AG04450 (cell line): ENCODE results near the gene YRDC. TPM values are rescaled to one million over a fixed set of nuclear protein-coding genes. Genes with fewer than 3 reads are reported as not detected.
A peak's percentile ranks its signal among the peaks of the same experiment; 100 is the strongest.

Experiments
- CTCF ChIA-PET: fragments of 300-600, 350-600 bp; formaldehyde crosslinking; extraction: SDS; loops from one replicate; lab custom pipeline; 2022; ENCODE audit warnings: antibody characterized with exemption, inconsistent platforms; lab: Charles Lee
- POLR2A ChIA-PET: fragments of 350-600 bp; formaldehyde crosslinking; extraction: SDS; loops from one replicate; lab custom pipeline; 2021; ENCODE audit warnings: antibody characterized with exemption, inconsistent platforms; lab: Yijun Ruan, JAX
- DNase-seq: peaks from one replicate; pipeline ENCODE4 v3.0.0-alpha.2; 2011; ENCODE audit warnings: low read depth, low spot score
- H3K27ac ChIP-seq: one replicate; pipeline ENCODE4 v1.5.1; 2012; ENCODE audit warnings: low read depth, low read length, control low read depth
- H3K27me3 ChIP-seq: one replicate; pipeline ENCODE4 v1.6.0; 2012; ENCODE audit warnings: low read length; ENCODE audit not compliant: control insufficient read depth, insufficient read depth
- H3K4me3 ChIP-seq: 2 replicates; pipeline ENCODE4 v1.5.1; 2011; ENCODE audit warnings: mild to moderate bottlenecking, low read depth, low read length, control low read depth
- H3K9me3 ChIP-seq: 2 replicates; pipeline ENCODE4 v1.5.1; 2012; ENCODE audit warnings: low read length; ENCODE audit not compliant: control insufficient read depth, insufficient read depth
- CTCF ChIP-seq: IDR thresholded peaks from 2 replicates; pipeline ENCODE4 v1.5.1; 2011; ENCODE audit warnings: low read depth, low read length, control low read depth, inconsistent platforms
- polyA plus RNA-seq: library from polyadenylated mRNA; depleted of rRNA; stranded (reverse); fragments of >200 nt; gene quantifications from 2 replicates; pipeline ENCODE4 v1.2.3, GENCODE V29; 2011

The YRDC gene
- polyA plus RNA-seq, 1 experiment, result 15.2 TPM

GRCh38 chr1:37795340-37796125, 12.5 kb downstream of the YRDC start:
- DNase-seq, result no peak
- H3K4me3 ChIP-seq, result no peak overlapping the region
- H3K27me3 ChIP-seq, result peaks cover 20% of the 10 kb centered on the region
- H3K27ac ChIP-seq, result no peak overlapping the region
- POLR2A ChIA-PET, result no interaction called here
- H3K9me3 ChIP-seq, result no peaks in the 10 kb centered on the region; the same call in 1 of the 2 replicates
- CTCF ChIA-PET, result interaction anchor here (0.8 kb wide), 1 partner anchor 114 kb away, joined by 3 read pairs; no protein-coding TSS in a partner anchor
- TF ChIP-seq CTCF, result no peak

GRCh38 chr1:37794372-37795339, 13.4 kb downstream of the YRDC start:
- Histone ChIP-seq H3K27me3 (peaks cover 20% of the 10 kb centered on the region), H3K9me3 (no peaks in the 10 kb centered on the region; the same call in 1 of the 2 replicates), H3K27ac (no peak overlapping the region), H3K4me3 (peak overlapping the region; percentile 7; the same call in 1 of the 2 replicates)
- POLR2A ChIA-PET, result no interaction called here
- CTCF ChIA-PET, result interaction anchor here (0.8 kb wide), 1 partner anchor 113 kb away, joined by 3 read pairs; no protein-coding TSS in a partner anchor
- no peak for DNase-seq
- TF ChIP-seq CTCF, result no peak

- Histone ChIP-seq H3K9me3 (no peaks in the 10 kb centered on the region; the same call in 1 of the 2 replicates), H3K27ac (no peak within 1 kb of the TSS)
- POLR2A ChIA-PET, result no interaction called here
Observed at GRCh38 chr1:37793773-37794371, 14.1 kb downstream of the YRDC start, which contains the start of gene MANEAL. Gene MANEAL, plus strand, starts transcription at chr1:37793847. Its CDS starts 336 bp downstream, at chr1:37794183.

More at GRCh38 chr1:37793773-37794371, 14.1 kb downstream of the YRDC start, which contains the start of gene MANEAL:
- H3K4me3 ChIP-seq, result peak within 1 kb of the TSS; percentile 57
- CTCF ChIA-PET, result no interaction called here
- H3K27me3 ChIP-seq, result peaks cover 20% of the 10 kb centered on the region
- DNase-seq, result no peak
- TF ChIP-seq CTCF, result no peak
